Upper lobe of left lung (tissue), 6 donors: ENCODE data around the gene DNAJC5G. TPM values are rescaled to one million over a fixed set of nuclear protein-coding genes. Genes with fewer than 3 reads are reported as not detected.

ENCODE experiments used
- ATAC-seq, 2 donors: fragments of 200-7000 bp; cut with Tn5 transposase; one replicate each; pipeline ENCODE4 v1.9.1; 2022; ENCODE audit warnings: mild to moderate bottlenecking in 2 of 2, moderate library complexity in 2 of 2; ENCODE audit not compliant: low FRiP score in 2 of 2
- DNase-seq, 2 donors: peaks; one replicate each; pipeline ENCODE4 v3.0.0-alpha.2; 2019 to 2020
- H3K27ac ChIP-seq, 4 donors: fragments of 200-600 bp; sonication (generic); one replicate each; pipeline ENCODE4 v1.5.1; 2016 to 2019
- H3K27me3 ChIP-seq, 4 donors: fragments of 200-600 bp; sonication (generic); one replicate each; pipeline ENCODE4 v1.5.1; 2017 to 2019
- H3K36me3 ChIP-seq, 4 donors: fragments of 200-600 bp; sonication (generic); one replicate each; pipeline ENCODE4 v1.5.1; 2016 to 2019
- H3K4me1 ChIP-seq, 4 donors: fragments of 200-600 bp; sonication (generic); one replicate each; pipeline ENCODE4 v1.5.1; 2018 to 2019
- H3K4me3 ChIP-seq, 4 donors: fragments of 200-600 bp; sonication (generic); one replicate each; pipeline ENCODE4 v1.5.1; 2017 to 2019; ENCODE audit warnings: mild to moderate bottlenecking in 2 of 4, moderate library complexity in 1 of 4
- H3K9me3 ChIP-seq, 4 donors: fragments of 200-600 bp; sonication (generic); one replicate each; pipeline ENCODE4 v1.5.1; 2018 to 2019
- EP300 ChIP-seq, 4 donors: sonication (generic); formaldehyde crosslinking; IDR thresholded peaks; one replicate each; pipeline ENCODE4 v1.5.1; 2017; ENCODE audit warnings: antibody characterized with exemption in 4 of 4, control low read depth in 2 of 4
- POLR2A ChIP-seq, 4 donors: fragments of 450-650 bp; IDR thresholded peaks; one replicate each; pipeline ENCODE4 v1.5.1; 2016 to 2017; ENCODE audit warnings: antibody characterized with exemption in 4 of 4, mild to moderate bottlenecking in 2 of 4
- POLR2AphosphoS5 ChIP-seq, 2 donors: sonication (generic); formaldehyde crosslinking; IDR thresholded peaks; one replicate each; pipeline ENCODE4 v1.5.1; 2017; ENCODE audit warnings: antibody characterized with exemption in 2 of 2
- WGBS, 2 donors: methylation state at CpG; one replicate each; pipeline ENCODE4 v1.1.5; 2017 to 2018; 5-methylcytosine and 5-hydroxymethylcytosine counted together
- total RNA-seq, 6 donors: library from RNA; depleted of rRNA in 4 of 6; stranded (reverse); fragments of >200 nt in 4 of 6; gene quantifications; one replicate each; pipeline versions ENCODE4 v1.1.0 to v1.2.1, GENCODE V29; 2016 to 2021
- TF ChIP-seq, protein P1 (sequence below), 6 experiments: fragments of 450-650 bp in 4 of 6; fragments of 200-600 bp in 2 of 6; sonication (generic) in 2 of 6; IDR thresholded peaks; one replicate each; pipeline ENCODE4 v1.5.1; 2016 to 2019; ENCODE audit warnings: antibody characterized with exemption in 6 of 6
- donor health status: DM: no; HTN: no; CAD: no; lungs with moderate emphysema.
- donor health status: DM: no; HTN: yes; CAD: no; lungs with severe emphysema.

The DNAJC5G gene
- total RNA-seq, 6 donors from 2014 or later = not detected

DNA sequence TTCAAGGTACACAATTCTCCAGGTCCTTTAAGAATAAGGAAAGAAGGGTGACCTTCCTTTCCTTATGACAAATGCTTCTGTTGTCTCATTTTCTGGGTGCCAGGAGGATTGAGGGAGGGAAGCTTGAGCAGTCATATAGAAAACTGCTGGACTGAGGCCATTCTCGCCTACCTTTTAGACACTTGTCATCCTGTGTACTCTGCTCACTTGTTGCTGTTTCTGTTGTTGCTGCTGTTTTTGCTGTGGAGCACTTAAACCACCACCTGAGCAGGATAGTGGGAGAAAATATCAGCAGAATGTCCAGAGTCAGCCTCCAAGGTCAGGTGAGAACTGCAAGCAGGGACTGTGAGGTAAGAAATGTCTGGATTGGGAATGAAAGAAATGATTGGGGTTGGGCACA lies 2.8 kb downstream of the DNAJC5G start:
- Histone ChIP-seq H3K27me3 (no peaks in the 10 kb centered on the region), H3K36me3 (no peaks in the 10 kb centered on the region), H3K4me1 (peaks cover 0 to 10% (median 2%) of the 10 kb centered on the region in 4 donors), H3K9me3 (no peaks in the 10 kb centered on the region), H3K27ac (no peak overlapping the region), H3K4me3 (no peak overlapping the region)
- ATAC-seq (no peak), DNase-seq (no peak)
- no peak for TF ChIP-seq POLR2A (IDR thresholded peaks at IDR 0.05)
- TF ChIP-seq, protein P1, sequence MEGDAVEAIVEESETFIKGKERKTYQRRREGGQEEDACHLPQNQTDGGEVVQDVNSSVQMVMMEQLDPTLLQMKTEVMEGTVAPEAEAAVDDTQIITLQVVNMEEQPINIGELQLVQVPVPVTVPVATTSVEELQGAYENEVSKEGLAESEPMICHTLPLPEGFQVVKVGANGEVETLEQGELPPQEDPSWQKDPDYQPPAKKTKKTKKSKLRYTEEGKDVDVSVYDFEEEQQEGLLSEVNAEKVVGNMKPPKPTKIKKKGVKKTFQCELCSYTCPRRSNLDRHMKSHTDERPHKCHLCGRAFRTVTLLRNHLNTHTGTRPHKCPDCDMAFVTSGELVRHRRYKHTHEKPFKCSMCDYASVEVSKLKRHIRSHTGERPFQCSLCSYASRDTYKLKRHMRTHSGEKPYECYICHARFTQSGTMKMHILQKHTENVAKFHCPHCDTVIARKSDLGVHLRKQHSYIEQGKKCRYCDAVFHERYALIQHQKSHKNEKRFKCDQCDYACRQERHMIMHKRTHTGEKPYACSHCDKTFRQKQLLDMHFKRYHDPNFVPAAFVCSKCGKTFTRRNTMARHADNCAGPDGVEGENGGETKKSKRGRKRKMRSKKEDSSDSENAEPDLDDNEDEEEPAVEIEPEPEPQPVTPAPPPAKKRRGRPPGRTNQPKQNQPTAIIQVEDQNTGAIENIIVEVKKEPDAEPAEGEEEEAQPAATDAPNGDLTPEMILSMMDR (IDR thresholded peaks at IDR 0.05) = no peak
- TF ChIP-seq EP300 (IDR thresholded peaks at IDR 0.05) = no peak
- TF ChIP-seq POLR2AphosphoS5 (IDR thresholded peaks at IDR 0.05) = no peak
- WGBS, 2 donors = 75 to 76% methylated on average over 1 of the region's 1 CpG

DNA sequence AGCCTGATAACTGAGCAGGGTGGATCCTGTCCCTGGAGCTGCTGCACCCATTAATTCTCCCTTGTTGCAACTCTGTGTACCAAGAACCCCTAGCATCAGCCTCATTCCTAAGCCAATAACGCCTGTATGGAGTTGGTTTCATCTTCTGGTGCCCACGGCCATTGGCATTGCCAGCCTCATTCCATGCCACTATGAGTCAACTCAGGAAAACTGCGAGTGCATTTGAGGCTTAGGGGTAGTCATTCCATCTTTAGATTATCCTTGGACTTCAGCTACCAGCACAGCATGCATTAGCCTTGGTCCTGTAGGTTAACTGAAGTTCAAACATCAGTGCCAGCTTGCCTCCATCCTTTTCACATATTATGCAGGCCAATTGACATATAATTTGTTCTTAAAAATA lies 5.6 kb downstream of the DNAJC5G start:
- DNase-seq (no peak), ATAC-seq (no peak)
- H3K9me3 ChIP-seq = no peaks in the 10 kb centered on the region
- no peaks in the 10 kb centered on the region for H3K36me3 ChIP-seq
- WGBS, 2 donors = 61 to 67% methylated on average over 3 of the region's 3 CpGs
- peaks cover 0 to 10% (median 2%) of the 10 kb centered on the region in 4 donors for H3K4me1 ChIP-seq
- no peak overlapping the region for H3K4me3 ChIP-seq
- H3K27ac ChIP-seq = no peak overlapping the region
- TF ChIP-seq, protein P1 (IDR thresholded peaks at IDR 0.05) = no peak
- TF ChIP-seq POLR2AphosphoS5 (IDR thresholded peaks at IDR 0.05) (no peak), POLR2A (IDR thresholded peaks at IDR 0.05) (no peak), EP300 (IDR thresholded peaks at IDR 0.05) (no peak)
- no peaks in the 10 kb centered on the region for H3K27me3 ChIP-seq

DNA sequence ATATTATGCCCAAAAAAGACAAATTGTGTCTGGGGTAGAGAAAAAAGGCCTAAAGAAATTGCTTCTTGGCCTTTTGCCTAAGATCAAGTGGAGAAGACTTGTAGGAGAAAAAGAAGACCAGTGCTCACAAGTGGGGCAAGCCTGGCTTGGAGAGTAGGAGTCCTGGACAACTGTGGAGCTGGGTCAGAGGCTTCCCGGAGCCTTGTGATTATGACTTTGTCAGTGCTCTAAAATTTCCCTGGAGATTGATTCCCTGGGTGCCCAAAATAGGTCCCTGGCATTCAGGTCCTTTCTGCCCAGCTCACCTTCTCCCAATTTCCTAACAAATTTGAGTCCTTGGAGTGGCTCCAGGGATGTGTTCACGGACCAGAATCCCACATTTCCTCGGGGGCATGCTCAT lies 6.2 kb downstream of the DNAJC5G start:
- Histone ChIP-seq H3K27ac (no peak overlapping the region), H3K27me3 (no peaks in the 10 kb centered on the region), H3K4me3 (no peak overlapping the region), H3K36me3 (no peaks in the 10 kb centered on the region), H3K9me3 (no peaks in the 10 kb centered on the region), H3K4me1 (peaks cover 0 to 6% (median 0%) of the 10 kb centered on the region in 4 donors)
- TF ChIP-seq EP300 (IDR thresholded peaks at IDR 0.05) (no peak), POLR2AphosphoS5 (IDR thresholded peaks at IDR 0.05) (no peak), POLR2A (IDR thresholded peaks at IDR 0.05) (no peak)
- TF ChIP-seq, protein P1 (IDR thresholded peaks at IDR 0.05) = no peak
- ATAC-seq (no peak), DNase-seq (no peak)
- WGBS, 2 donors = 68 to 76% methylated on average over 3 of the region's 3 CpGs

DNA sequence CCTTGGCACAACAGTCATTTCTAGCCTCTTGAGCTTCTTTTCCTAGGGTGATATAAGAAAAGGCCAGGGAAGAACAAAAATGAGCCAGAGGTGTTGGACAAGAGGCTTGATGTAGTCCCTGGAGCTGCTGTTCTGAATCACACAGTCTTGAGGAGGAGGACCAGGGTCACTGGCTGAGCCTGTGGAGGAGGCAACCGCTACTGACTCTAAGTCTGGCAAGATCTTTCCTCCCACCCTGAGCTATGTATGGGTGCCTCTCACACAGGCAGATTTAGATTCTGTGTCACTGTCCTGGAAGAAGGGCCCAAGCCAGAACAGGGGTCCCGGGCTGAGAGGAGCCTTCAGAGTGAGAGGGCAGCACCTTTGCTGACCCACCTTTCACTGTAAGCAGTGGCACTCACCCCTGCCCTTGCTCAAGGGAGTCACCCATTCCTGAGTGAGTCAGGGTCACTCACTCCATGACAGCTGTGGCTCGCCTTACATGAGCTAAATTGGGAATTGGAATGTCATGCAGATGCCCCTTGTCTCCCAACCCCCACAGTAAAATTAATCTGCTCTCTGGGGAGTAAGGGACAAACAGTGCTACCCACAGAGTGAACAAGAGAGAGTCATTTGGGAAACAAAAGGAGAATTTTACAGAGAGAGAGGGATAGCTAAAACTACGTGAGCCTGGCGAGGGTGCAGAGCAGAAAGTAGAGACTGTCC lies 6.8 kb downstream of the DNAJC5G start, which contains the start of gene TRIM54:
TRIM54 (plus strand) TSS at position 575 of the 705 bp plus-strand sequence. CDS start 303 bp downstream, outside the sequence.
- no peak for DNase-seq
- 75 to 79% methylated on average over 5 of the region's 5 CpGs for WGBS, 2 donors
- H3K27ac ChIP-seq = no peak within 1 kb of the TSS
- ATAC-seq = no peak
- H3K4me3 ChIP-seq = no peak within 1 kb of the TSS
- H3K36me3 ChIP-seq = no peaks in the 10 kb centered on the region
- peaks cover 0 to 5% (median 0%) of the 10 kb centered on the region in 4 donors for H3K4me1 ChIP-seq
- no peaks in the 10 kb centered on the region for H3K27me3 ChIP-seq
- H3K9me3 ChIP-seq = no peaks in the 10 kb centered on the region
- no peak for TF ChIP-seq POLR2A (IDR thresholded peaks at IDR 0.05)
- TF ChIP-seq POLR2AphosphoS5 (IDR thresholded peaks at IDR 0.05) = no peak
- TF ChIP-seq, protein P1 (IDR thresholded peaks at IDR 0.05) = no peak
- no peak for TF ChIP-seq EP300 (IDR thresholded peaks at IDR 0.05)

DNA sequence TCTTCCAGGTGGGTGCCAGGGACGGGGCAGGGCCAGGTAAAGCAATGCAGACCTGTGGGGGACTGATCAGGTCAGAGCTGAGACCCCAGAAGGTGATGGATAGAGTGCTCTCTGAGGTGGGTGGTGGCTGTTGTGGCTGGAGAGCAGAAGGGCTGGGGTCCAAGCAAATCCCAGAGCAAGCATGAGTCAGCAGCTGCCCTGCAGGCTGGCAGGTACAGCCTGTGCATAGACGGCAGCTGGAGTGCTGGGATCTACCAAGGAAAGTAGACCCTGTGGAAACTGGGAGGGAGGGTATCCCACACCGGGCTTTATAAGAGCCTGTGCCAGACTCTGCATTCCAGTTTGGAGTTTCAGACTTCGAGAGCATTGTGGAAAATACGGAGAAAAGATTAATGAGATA lies 7.7 kb downstream of the DNAJC5G start:
- H3K4me1 ChIP-seq = peaks cover 0 to 5% (median 0%) of the 10 kb centered on the region in 4 donors
- 39 to 53% methylated on average over 5 of the region's 5 CpGs for WGBS, 2 donors
- DNase-seq (no peak), ATAC-seq (no peak)
- TF ChIP-seq POLR2AphosphoS5 (IDR thresholded peaks at IDR 0.05) = no peak
- TF ChIP-seq, protein P1 (IDR thresholded peaks at IDR 0.05) = no peak
- no peak for TF ChIP-seq EP300 (IDR thresholded peaks at IDR 0.05)
- TF ChIP-seq POLR2A (IDR thresholded peaks at IDR 0.05) = no peak
- H3K27ac ChIP-seq = no peak overlapping the region
- no peaks in the 10 kb centered on the region for H3K36me3 ChIP-seq
- no peaks in the 10 kb centered on the region for H3K27me3 ChIP-seq
- no peak overlapping the region for H3K4me3 ChIP-seq
- H3K9me3 ChIP-seq = no peaks in the 10 kb centered on the region
